HG03097 (cell line): ENCODE measurements around the gene GPR146.

Experiments
- ATAC-seq: cut with Tn5 transposase; IDR thresholded peaks from one replicate; pipeline ENCODE4 v1.9.1; 2021; ENCODE audit not compliant: unreplicated experiment, low FRiP score

Gene GPR146

GRCh38 chr7:1055956-1056784 is 11.8 kb downstream of the GPR146 start:
- ATAC-seq: no peak

GRCh38 chr7:1056785-1057410 is 12.6 kb downstream of the GPR146 start:
- no peak for ATAC-seq

DNA sequence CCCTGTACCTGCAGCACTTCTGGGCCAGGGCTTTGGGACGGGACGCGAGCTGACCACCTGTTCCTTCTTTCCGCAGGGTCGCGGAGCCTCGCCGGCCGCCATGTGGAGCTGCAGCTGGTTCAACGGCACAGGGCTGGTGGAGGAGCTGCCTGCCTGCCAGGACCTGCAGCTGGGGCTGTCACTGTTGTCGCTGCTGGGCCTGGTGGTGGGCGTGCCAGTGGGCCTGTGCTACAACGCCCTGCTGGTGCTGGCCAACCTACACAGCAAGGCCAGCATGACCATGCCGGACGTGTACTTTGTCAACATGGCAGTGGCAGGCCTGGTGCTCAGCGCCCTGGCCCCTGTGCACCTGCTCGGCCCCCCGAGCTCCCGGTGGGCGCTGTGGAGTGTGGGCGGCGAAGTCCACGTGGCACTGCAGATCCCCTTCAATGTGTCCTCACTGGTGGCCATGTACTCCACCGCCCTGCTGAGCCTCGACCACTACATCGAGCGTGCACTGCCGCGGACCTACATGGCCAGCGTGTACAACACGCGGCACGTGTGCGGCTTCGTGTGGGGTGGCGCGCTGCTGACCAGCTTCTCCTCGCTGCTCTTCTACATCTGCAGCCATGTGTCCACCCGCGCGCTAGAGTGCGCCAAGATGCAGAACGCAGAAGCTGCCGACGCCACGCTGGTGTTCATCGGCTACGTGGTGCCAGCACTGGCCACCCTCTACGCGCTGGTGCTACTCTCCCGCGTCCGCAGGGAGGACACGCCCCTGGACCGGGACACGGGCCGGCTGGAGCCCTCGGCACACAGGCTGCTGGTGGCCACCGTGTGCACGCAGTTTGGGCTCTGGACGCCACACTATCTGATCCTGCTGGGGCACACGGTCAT is 13.3 kb downstream of the GPR146 start:
- no peak for ATAC-seq

DNA sequence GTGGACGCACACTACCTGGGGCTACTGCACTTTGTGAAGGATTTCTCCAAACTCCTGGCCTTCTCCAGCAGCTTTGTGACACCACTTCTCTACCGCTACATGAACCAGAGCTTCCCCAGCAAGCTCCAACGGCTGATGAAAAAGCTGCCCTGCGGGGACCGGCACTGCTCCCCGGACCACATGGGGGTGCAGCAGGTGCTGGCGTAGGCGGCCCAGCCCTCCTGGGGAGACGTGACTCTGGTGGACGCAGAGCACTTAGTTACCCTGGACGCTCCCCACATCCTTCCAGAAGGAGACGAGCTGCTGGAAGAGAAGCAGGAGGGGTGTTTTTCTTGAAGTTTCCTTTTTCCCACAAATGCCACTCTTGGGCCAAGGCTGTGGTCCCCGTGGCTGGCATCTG is 14.0 kb downstream of the GPR146 start:
- no peak for ATAC-seq

GRCh38 chr7:1058821-1059199 is 14.5 kb downstream of the GPR146 start:
- ATAC-seq: no peak

- ATAC-seq: no peak
Measured at GRCh38 chr7:1059200-1060091, 15.1 kb downstream of the GPR146 start.

DNA sequence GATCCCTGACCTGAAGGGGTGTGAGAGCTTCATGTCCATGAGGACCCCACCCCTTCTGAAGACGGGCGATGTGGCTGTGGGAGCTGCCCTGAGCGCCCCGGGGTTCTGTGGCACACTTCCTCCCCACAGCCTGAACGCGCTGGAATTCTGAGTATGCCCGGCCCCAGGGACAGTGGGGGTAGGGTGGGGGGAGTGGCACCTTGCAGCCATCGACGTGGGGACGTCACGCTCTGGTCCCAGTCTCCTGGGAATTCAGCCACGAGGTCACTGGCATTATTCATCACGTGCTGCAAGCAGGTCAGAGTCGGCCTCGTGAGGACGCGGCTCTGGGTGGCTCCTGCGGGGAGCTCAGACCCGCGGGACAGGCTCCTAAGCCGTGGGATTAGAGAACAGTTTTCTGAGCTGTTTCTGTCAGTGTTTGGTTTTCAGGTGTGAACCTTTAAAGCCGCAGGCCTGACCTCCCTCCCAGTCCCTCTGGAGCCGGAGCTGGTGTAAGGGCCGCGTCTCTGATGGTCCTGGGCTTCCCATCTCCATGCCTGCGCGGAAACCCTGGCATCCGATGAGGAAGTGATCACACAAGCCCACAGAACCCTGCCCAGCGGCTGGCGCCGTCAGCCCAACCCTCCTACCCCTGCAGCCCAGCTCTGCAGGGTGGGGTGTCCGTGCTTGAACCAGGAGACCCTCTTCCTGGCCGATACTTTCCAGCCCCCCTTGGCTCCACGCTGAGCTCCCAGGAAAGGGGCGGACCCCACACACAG is 16.1 kb downstream of the GPR146 start:
- no peak for ATAC-seq

DNA sequence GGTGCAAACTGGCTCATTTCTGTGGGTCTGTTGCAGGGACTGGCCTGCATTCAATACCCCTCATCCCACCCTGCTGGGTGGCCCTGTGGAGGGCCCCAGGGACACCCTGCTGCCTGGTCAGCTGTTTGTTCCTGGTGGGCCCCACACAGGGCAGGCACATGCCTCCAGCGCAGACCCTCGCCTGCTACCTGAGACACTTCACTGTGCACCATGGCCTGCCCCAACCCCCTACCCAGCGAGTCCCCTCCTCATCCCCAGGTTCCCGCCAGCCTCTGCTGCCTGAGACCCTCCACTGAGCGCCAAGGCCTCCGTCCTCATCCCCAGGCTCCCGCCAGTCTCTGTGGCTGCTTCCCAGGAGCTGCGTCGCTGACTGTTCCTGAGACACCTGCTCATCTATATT is 16.8 kb downstream of the GPR146 start:
- ATAC-seq: no peak

- peak; percentile 53 for ATAC-seq
Measured at GRCh38 chr7:1062296-1063294, 18.2 kb downstream of the GPR146 start.

DNA sequence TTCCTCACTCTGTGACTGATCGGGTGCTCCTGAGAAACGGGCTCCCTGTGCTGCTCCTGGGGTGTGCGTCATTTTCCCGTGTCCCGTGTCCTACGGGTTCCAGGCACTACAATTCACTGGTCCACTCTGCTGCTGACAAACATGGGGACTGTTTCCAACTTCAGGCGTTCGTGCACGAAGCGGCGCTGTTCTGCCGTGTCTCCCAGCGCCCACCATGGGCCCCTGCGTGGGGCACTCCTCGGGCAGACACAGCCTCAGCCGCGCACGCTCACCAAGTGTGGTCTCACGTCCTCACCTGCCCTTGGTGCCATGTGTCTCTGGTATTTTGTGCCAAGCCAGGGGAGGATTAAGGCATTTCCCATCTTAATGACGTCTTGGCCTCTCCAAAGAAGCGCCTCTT is 19.0 kb downstream of the GPR146 start:
- ATAC-seq: no peak

DNA sequence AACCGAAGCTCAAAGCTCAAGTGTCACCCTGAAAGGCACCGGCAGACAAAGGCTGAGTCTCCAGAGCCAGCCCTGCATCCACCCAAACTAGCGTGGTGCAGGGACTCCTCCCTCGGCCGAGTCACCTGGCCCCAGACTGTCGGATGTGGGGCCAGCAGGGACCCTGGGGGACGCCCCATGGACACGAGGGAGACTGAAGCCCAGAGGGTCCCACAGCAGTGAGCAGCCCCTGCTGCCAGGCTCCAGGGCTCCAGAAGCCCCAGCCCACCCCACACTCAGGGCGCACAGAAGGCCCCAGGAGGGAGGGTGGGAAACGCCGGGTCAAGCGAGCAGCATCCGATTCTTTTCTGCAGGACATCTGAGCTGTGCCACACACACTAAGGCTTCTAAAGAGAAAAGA is 20.2 kb downstream of the GPR146 start:
- ATAC-seq: no peak

DNA sequence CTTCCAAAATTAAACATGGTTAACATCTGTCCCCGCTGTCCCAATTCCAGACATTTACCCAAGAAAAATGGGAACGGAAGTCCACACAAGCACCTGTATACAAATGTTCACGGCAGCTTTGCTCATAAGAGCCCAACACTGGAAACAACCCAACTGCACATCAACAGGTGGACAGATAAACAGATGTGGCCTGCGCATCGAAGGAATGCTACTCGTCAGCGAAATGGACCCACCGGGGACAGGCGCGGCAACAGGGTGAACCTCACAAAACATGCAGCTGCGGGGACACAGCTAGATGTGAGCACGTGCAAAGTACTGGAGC is 20.9 kb downstream of the GPR146 start:
- ATAC-seq: no peak

GRCh38 chr7:1065585-1066241 is 21.4 kb downstream of the GPR146 start:
- peak; percentile 52 for ATAC-seq

GRCh38 chr7:1066242-1066588 is 21.9 kb downstream of the GPR146 start:
- no peak for ATAC-seq

- ATAC-seq: no peak
Measured at GRCh38 chr7:1068013-1068412, 23.7 kb downstream of the GPR146 start.

DNA sequence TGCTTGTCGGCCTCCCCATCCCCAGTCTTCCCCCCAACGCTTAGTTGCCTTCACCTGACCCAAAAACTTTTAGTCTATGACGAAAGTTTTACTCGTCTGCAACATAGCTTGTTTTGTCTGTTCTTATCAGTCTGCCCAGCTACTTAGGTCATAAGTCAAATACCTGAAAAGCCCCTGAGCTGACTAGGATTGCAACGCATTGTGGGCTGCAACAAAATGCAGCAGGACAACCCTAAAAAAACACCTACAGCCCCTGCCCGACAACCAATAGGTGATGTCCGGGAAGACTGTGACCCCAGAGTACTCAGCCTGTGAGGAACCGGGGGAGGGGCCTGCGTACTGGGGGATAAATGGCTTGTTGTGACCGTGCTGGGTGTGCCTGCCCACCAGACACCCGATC is 24.3 kb downstream of the GPR146 start:
- ATAC-seq: no peak

- no peak for ATAC-seq
Measured at GRCh38 chr7:1070544-1071011, 26.2 kb downstream of the GPR146 start.

GRCh38 chr7:1071731-1072254 is 27.4 kb downstream of the GPR146 start:
- no peak for ATAC-seq
